ENCODE measurements around the gene SKAP2. TPM values are rescaled to one million over a fixed set of nuclear protein-coding genes. Genes with fewer than 3 reads are reported as not detected.

SKAP2 gene
- total RNA-seq, 1 donor from 2014 or later, result 3.5 TPM

- TF ChIP-seq CTCF (conservative IDR thresholded peaks at IDR 0.05), result no peak
- Mint-ChIP-seq H3K27me3 (ENCODE audit: low read depth) (peaks cover 21% of the 10 kb centered on the region), H3K4me1 (peaks cover 8% of the 10 kb centered on the region), H3K27ac (ENCODE audit: unreplicated experiment) (no peak overlapping the region), H3K36me3 (ENCODE audit: low read depth) (no peaks in the 10 kb centered on the region), H3K9me3 (no peaks in the 10 kb centered on the region), H3K4me3 (no peak overlapping the region)
- no peak for DNase-seq (ENCODE audit: low read depth, low spot score)
These were observed 195.6 kb downstream of the SKAP2 start for GRCh38 chr7:26668821-26669220.

GRCh38 chr7:26667514-26668133 is 196.8 kb downstream of the SKAP2 start:
- Mint-ChIP-seq H3K36me3 (ENCODE audit: low read depth) (no peaks in the 10 kb centered on the region), H3K27ac (ENCODE audit: unreplicated experiment) (no peak overlapping the region), H3K27me3 (ENCODE audit: low read depth) (peaks cover 26% of the 10 kb centered on the region)

GRCh38 chr7:26664735-26665416 is 199.5 kb downstream of the SKAP2 start:
- no peak for DNase-seq (ENCODE audit: low read depth, low spot score)
- TF ChIP-seq CTCF (conservative IDR thresholded peaks at IDR 0.05), result no peak
- Mint-ChIP-seq H3K9me3 (no peaks in the 10 kb centered on the region), H3K27me3 (ENCODE audit: low read depth) (peaks cover 29% of the 10 kb centered on the region), H3K36me3 (ENCODE audit: low read depth) (no peaks in the 10 kb centered on the region), H3K27ac (ENCODE audit: unreplicated experiment) (no peak overlapping the region), H3K4me1 (peaks cover 8% of the 10 kb centered on the region), H3K4me3 (no peak overlapping the region)

More at GRCh38 chr7:26667514-26668133, 196.8 kb downstream of the SKAP2 start:
- Mint-ChIP-seq H3K4me1 (peaks cover 8% of the 10 kb centered on the region), H3K9me3 (no peaks in the 10 kb centered on the region), H3K4me3 (no peak overlapping the region)
- TF ChIP-seq CTCF (conservative IDR thresholded peaks at IDR 0.05), result peak; percentile 96
- peak; percentile 70 for DNase-seq (ENCODE audit: low read depth, low spot score)

GRCh38 chr7:26664274-26664673 is 200.1 kb downstream of the SKAP2 start:
- DNase-seq (ENCODE audit: low read depth, low spot score), result no peak
- Mint-ChIP-seq H3K4me3 (no peak overlapping the region), H3K9me3 (no peaks in the 10 kb centered on the region), H3K27me3 (ENCODE audit: low read depth) (peaks cover 29% of the 10 kb centered on the region), H3K4me1 (peaks cover 14% of the 10 kb centered on the region), H3K27ac (ENCODE audit: unreplicated experiment) (no peak overlapping the region), H3K36me3 (ENCODE audit: low read depth) (no peaks in the 10 kb centered on the region)
- no peak for TF ChIP-seq CTCF (conservative IDR thresholded peaks at IDR 0.05)

- Mint-ChIP-seq H3K27ac (ENCODE audit: unreplicated experiment) (no peak overlapping the region), H3K4me3 (no peak overlapping the region), H3K27me3 (ENCODE audit: low read depth) (peaks cover 32% of the 10 kb centered on the region), H3K36me3 (ENCODE audit: low read depth) (no peaks in the 10 kb centered on the region), H3K4me1 (peaks cover 18% of the 10 kb centered on the region), H3K9me3 (no peaks in the 10 kb centered on the region)
- no peak for DNase-seq (ENCODE audit: low read depth, low spot score)
- TF ChIP-seq CTCF (conservative IDR thresholded peaks at IDR 0.05), result no peak
These were observed 200.5 kb downstream of the SKAP2 start for GRCh38 chr7:26663874-26664273.
